Caki2 (cell line): ENCODE results near the gene HCLS1. TPM values are rescaled to one million over a fixed set of nuclear protein-coding genes. Genes with fewer than 3 reads are reported as not detected.
"Not testable (repeated sequence)": the region's sequence is repeated elsewhere in the genome, so short reads cannot be mapped to it uniquely, and the experiment has no call there.

ENCODE experiments used
- DNase-seq: peaks from one replicate; pipeline ENCODE4 v3.0.0-alpha.2; 2015; ENCODE audit warnings: low read depth
- in situ Hi-C: cut with HindIII; loops from 2 replicates; pipeline ENCODE4 v1.10.0; 2016; ENCODE audit warnings: low sequenced_read_pairs, low pct_unique_long_range_greater_than_20kb, mixed read lengths
- total RNA-seq: library from RNA; depleted of rRNA; stranded (reverse); fragments of >200 nt; shearing (Covaris generic); gene quantifications from 2 replicates; pipeline ENCODE4 v1.2.3, GENCODE V29; 2014; ENCODE audit warnings: low replicate concordance; rRNA removed

The HCLS1 gene
- not detected in 2 replicates for total RNA-seq

- DNase-seq, result no peak
- in situ Hi-C loops, result no loop called here
Measured at GRCh38 chr3:121660356-121661171, at the start of gene HCLS1. Gene HCLS1 (minus strand): TSS chr3:121660903. CDS start chr3:121658347, 2,556 bp downstream.

- in situ Hi-C loops, result no loop called here
- DNase-seq, result no peak
Measured at GRCh38 chr3:121710347-121710746, 49.6 kb upstream of the HCLS1 start.

GRCh38 chr3:121707531-121708273 is 47.0 kb upstream of the HCLS1 start:
- in situ Hi-C loops, result no loop called here
- DNase-seq, result no peak

GRCh38 chr3:121705541-121705940 is 44.8 kb upstream of the HCLS1 start:
- no peak for DNase-seq
- in situ Hi-C loops, result no loop called here

GRCh38 chr3:121703973-121704372 is 43.3 kb upstream of the HCLS1 start:
- in situ Hi-C loops, result no loop called here

GRCh38 chr3:121698901-121699300 is 38.2 kb upstream of the HCLS1 start:
- in situ Hi-C loops, result no loop called here
- no peak for DNase-seq

More at GRCh38 chr3:121703973-121704372, 43.3 kb upstream of the HCLS1 start:
- DNase-seq, result no peak

GRCh38 chr3:121698476-121698875 is 37.8 kb upstream of the HCLS1 start:
- in situ Hi-C loops, result no loop called here
- no peak for DNase-seq

GRCh38 chr3:121696186-121696585 is 35.5 kb upstream of the HCLS1 start:
- in situ Hi-C loops, result no loop called here
- DNase-seq, result no peak

GRCh38 chr3:121692010-121692699 is 31.5 kb upstream of the HCLS1 start:
- in situ Hi-C loops, result no loop called here

GRCh38 chr3:121690777-121691405 is 30.2 kb upstream of the HCLS1 start:
- no peak for DNase-seq
- in situ Hi-C loops, result no loop called here

More at GRCh38 chr3:121692010-121692699, 31.5 kb upstream of the HCLS1 start:
- DNase-seq, result no peak

- in situ Hi-C loops, DNase-seq: not testable (repeated sequence)
Measured at GRCh38 chr3:121688747-121689146, 28.0 kb upstream of the HCLS1 start.

GRCh38 chr3:121681792-121682191 is 21.1 kb upstream of the HCLS1 start:
- in situ Hi-C loops, result no loop called here

GRCh38 chr3:121677141-121677540 is 16.4 kb upstream of the HCLS1 start:
- DNase-seq, result no peak
- in situ Hi-C loops, result no loop called here

More at GRCh38 chr3:121681792-121682191, 21.1 kb upstream of the HCLS1 start:
- no peak for DNase-seq

- in situ Hi-C loops, result no loop called here
- DNase-seq, result no peak
Measured at GRCh38 chr3:121670676-121671075, 10.0 kb upstream of the HCLS1 start.

GRCh38 chr3:121667333-121667732 is 6.6 kb upstream of the HCLS1 start:
- in situ Hi-C loops, result no loop called here
- no peak for DNase-seq

- DNase-seq, result no peak
- in situ Hi-C loops, result no loop called here
Measured at GRCh38 chr3:121665488-121665887, 4.8 kb upstream of the HCLS1 start.

GRCh38 chr3:121663171-121663847 is 2.6 kb upstream of the HCLS1 start:
- in situ Hi-C loops, result no loop called here

GRCh38 chr3:121662742-121663141 is 2.0 kb upstream of the HCLS1 start:
- no peak for DNase-seq
- in situ Hi-C loops, result no loop called here

More at GRCh38 chr3:121663171-121663847, 2.6 kb upstream of the HCLS1 start:
- no peak for DNase-seq
